Esophagus muscularis mucosa (tissue), 4 donors: Measurements from ENCODE around the gene NGEF.

ENCODE experiments used
- CTCF ChIP-seq, 3 experiments: fragments of 200-600 bp in 2 of 3; fragments of 450-650 bp in 1 of 3; sonication (generic) in 2 of 3; IDR thresholded peaks; one replicate each; pipeline ENCODE4 v1.5.1; 2017 to 2019; ENCODE audit warnings: antibody characterized with exemption in 3 of 3, mild to moderate bottlenecking in 2 of 3, moderate library complexity in 1 of 3
- EP300 ChIP-seq: sonication (generic); formaldehyde crosslinking; IDR thresholded peaks from one replicate; pipeline ENCODE4 v1.6.1; 2017; ENCODE audit warnings: antibody characterized with exemption
- POLR2AphosphoS5 ChIP-seq, 2 donors: sonication (generic); formaldehyde crosslinking; IDR thresholded peaks; one replicate each; pipeline ENCODE4 v1.6.1; 2017; ENCODE audit warnings: antibody characterized with exemption in 2 of 2

- no peak for TF ChIP-seq CTCF (IDR thresholded peaks at IDR 0.05)
- no peak for TF ChIP-seq POLR2AphosphoS5 (IDR thresholded peaks at IDR 0.05)
- no peak for TF ChIP-seq EP300
Observed at GRCh38 chr2:232866104-232866503, 147.0 kb downstream of the NGEF start.
